ENCODE measurements around the gene CYTH3.
"Not testable (repeated sequence)": the region's sequence is repeated elsewhere in the genome, so short reads cannot be mapped to it uniquely, and the experiment has no call there.

CYTH3 gene

DNA sequence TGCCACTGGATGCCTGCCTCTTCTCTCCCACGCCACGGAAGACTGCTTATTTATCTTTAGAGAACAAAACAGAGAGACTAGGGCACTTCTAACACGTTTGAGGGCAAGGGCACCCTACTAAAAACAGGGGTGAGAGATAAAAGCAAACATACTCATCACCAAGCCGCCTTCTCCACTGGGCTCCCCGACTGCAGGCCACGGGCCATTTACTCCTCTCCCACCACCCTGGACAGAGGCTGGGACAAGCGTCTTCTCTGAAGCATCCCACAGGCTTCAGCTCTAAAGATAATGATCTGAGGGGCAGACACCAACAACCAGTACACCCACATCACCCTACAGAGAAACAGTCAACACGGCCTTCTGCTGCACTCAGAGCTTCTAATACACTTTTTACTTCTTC is 78.7 kb downstream of the CYTH3 start:
- DNase-seq (ENCODE audit: low spot score) = no peak

DNA sequence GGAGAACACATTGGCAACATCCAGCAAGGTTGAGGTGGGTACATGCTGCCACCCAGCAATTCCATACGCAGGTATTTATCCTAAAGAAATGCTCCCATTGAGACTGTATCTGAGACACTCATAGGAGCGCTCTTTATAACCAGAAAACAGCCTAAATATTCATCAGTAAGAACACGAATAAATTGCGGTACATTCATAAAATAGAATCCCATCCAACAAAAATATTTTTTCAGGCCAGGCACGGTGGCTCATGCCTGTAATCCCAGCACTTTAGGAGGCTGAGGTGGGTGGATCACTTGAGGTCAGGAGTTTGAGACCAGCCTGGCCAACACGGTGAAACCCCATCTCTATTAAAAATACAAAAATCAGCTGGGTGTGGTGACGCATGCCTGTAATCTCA is 81.9 kb downstream of the CYTH3 start:
- DNase-seq (ENCODE audit: low spot score) = not testable (repeated sequence)

- no peak for DNase-seq (ENCODE audit: low spot score)
These were observed 84.0 kb downstream of the CYTH3 start for GRCh38 chr7:6188389-6188788.

- DNase-seq (ENCODE audit: low spot score) = no peak
These were observed 85.8 kb downstream of the CYTH3 start for GRCh38 chr7:6186577-6186976.

- DNase-seq (ENCODE audit: low spot score) = no peak
These were observed 89.4 kb downstream of the CYTH3 start for GRCh38 chr7:6182993-6183392.

DNA sequence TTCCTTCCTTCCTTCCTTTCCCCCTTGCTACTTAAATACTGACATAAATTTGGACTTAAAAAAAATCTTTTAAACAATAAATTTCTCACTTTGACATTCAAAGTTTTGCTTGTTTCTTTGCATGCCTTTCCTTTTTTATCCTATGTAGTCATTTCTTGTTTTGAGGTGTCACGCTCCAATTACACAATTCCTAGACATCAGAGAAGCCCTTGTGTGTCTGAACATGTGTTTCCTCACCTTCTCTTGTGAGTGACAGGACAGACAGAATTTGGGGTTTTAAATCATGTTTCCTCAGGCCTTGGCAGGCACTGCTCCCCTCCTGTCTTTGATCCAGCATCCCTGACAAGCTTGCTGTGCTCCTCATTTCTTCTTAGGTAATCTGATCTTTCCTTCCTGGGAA is 91.3 kb downstream of the CYTH3 start:
- DNase-seq (ENCODE audit: low spot score) = no peak

- DNase-seq (ENCODE audit: low spot score) = no peak
These were observed 92.1 kb downstream of the CYTH3 start for GRCh38 chr7:6180344-6180725.

GRCh38 chr7:6179620-6180343 is 92.6 kb downstream of the CYTH3 start:
- DNase-seq (ENCODE audit: low spot score) = no peak

DNA sequence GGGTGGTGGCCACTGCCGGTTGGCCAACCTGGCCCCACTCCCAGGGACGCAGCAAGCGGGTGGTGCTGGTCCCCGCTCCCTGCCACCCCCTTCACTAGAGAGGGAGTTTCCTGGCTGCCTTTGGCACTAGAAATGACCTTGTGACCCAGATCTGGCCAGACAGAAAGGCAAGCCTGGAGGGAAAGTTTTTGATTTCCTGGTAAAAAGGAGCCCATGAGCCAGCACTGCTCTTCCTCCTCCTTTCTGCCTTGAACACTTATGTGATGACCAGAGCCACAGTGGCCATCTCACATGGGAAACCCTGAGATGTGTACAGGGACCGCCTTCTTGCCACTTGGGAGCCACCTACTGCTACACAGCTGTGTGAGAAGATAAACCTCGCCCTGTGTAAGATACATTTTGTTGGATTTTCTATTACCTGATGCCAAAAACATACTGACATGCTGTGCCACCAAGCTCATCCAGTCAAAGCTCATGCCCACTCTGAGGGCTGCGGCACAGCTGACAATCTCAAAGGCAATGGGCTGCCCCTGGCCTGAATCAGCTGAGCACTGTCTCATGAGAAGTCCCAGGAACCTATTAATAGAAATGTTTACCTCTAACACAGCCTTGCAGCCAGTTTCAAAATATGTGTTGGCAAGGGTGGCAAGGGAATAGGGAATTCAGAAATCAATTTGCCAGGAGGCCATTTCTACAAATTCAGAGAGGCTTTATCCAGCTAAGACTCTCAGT is 94.0 kb downstream of the CYTH3 start:
- DNase-seq (ENCODE audit: low spot score) = no peak

- no peak for DNase-seq (ENCODE audit: low spot score)
These were observed 96.8 kb downstream of the CYTH3 start for GRCh38 chr7:6175645-6176044.

- DNase-seq (ENCODE audit: low spot score) = no peak
These were observed 99.5 kb downstream of the CYTH3 start for GRCh38 chr7:6172910-6173295.

DNA sequence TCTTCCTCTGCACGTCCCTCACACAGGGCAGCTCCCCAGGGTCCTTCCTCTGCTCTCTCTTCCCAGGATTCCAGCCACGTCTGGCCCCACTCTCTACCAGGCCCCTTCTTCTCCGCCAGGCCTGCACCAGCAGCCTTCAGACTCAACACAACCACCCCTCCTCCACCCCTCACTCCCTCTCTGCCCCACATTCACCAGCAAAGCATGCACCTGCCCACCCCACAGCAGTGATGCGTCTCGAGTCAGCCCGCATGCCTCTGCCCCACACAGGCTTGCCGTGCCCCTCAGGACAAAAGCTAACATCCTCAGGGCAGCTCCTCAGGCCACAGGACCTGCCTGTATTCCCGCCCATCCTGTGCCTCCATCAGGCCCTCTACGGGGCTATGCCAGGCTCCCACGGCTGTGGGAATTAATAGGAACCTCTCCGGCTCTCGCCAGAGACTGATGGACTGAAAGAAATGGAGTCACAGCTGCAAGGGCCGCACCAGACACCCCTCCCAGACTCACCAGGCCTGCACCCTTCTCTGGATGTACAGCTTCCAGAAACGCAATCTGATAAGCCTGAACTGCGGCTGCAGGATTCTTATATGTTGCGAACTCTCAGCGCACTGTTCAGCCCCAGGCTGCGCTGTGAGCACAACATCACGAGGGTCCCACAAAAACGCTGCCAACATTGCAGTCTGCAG is 100.1 kb downstream of the CYTH3 start:
- no peak for DNase-seq (ENCODE audit: low spot score)

GRCh38 chr7:6171532-6172223 is 100.7 kb downstream of the CYTH3 start:
- DNase-seq (ENCODE audit: low spot score) = peak; percentile 58

DNA sequence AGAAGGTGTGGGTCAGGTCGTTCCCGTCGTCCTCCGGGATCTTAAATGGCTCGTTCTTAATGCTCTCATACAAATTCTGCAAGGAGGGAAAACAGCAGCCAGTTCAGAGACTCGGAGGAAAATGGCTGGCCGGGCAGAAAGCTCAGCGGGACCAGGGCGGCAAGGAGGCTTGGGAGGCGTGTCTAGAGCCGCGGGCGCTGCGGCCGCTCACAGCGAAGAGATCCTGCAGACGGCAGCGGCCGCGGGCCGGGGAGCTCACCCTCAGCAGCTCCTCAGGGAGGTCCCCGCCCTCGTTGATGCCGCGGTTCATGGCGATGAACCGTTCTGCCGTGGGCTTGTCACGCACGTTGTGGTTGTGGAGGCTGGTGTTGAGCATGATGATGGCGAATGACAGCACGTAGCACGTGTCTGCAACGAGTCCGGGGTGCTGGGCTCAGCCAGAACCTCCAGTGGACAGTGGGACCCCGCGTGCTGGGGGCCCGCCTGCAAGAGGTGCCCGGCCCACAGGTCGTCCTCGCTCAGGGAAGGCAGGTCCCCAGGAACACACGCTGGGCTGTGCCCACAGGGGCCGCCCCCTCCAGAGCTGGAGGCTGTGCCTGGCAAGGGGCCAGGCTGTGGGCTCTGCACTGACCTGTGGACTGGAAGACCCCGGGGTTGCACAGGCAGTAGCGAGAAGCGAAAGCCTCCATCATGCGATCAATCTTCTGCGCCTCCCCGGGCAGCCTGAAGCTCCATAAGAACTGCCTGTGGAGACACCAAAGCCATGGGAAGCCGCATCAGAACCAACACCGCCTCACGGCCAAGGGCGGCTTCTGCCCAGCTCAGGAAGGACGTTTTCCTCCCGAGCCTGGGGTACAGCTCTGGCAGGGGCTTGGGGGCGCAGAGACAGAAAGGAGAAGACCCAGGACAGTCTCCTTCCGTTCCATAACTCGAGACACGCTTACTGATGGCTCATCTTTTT is 101.6 kb downstream of the CYTH3 start:
- DNase-seq (ENCODE audit: low spot score) = no peak

- DNase-seq (ENCODE audit: low spot score) = peak; percentile 40
These were observed 102.5 kb downstream of the CYTH3 start for GRCh38 chr7:6169805-6170520.

- DNase-seq (ENCODE audit: low spot score) = peak; percentile 56
These were observed 104.0 kb downstream of the CYTH3 start for GRCh38 chr7:6168477-6168868.

- DNase-seq (ENCODE audit: low spot score) = peak; percentile 26
These were observed 104.6 kb downstream of the CYTH3 start for GRCh38 chr7:6167587-6168476.

GRCh38 chr7:6167004-6167551 is 105.3 kb downstream of the CYTH3 start:
- no peak for DNase-seq (ENCODE audit: low spot score)

GRCh38 chr7:6166443-6166891 is 106.0 kb downstream of the CYTH3 start:
- no peak for DNase-seq (ENCODE audit: low spot score)

Measured in cerebellar cortex (tissue), 1 donor.